HepG2 (cell line): ENCODE measurements around the gene TPRX1. TPM values are rescaled to one million over a fixed set of nuclear protein-coding genes. Genes with fewer than 3 reads are reported as not detected.

Experiments used
- E2F5 ChIP-seq: sonication (generic); formaldehyde crosslinking; conservative IDR thresholded peaks from 2 replicates; pipeline ENCODE4 v1.4.0; 2020; ENCODE audit warnings: missing genetic modification reagents
- FOXK1 ChIP-seq: sonication (generic); formaldehyde crosslinking; IDR thresholded peaks from 2 replicates; pipeline ENCODE4 v1.4.0; 2020; ENCODE audit warnings: low read depth, missing genetic modification reagents, borderline replicate concordance
- GRHL1 ChIP-seq: sonication (generic); formaldehyde crosslinking; conservative IDR thresholded peaks from 2 replicates; pipeline ENCODE4 v1.8.0; 2022; ENCODE audit warnings: missing genetic modification reagents
- HNF4A ChIP-seq: sonication (generic); formaldehyde crosslinking; IDR thresholded peaks from 2 replicates; pipeline ENCODE4 v1.4.0; 2020; ENCODE audit warnings: missing genetic modification reagents
- HOXA7 ChIP-seq: sonication (generic); formaldehyde crosslinking; IDR thresholded peaks from 2 replicates; pipeline ENCODE4 v1.8.1; 2022; ENCODE audit warnings: mild to moderate bottlenecking, missing genetic modification reagents, moderate library complexity
- NR2F6 ChIP-seq, 2 experiments: IDR thresholded peaks; 2 replicates each; pipeline ENCODE4 v1.6.1; 2016; ENCODE audit warnings: antibody characterized with exemption in 1 of 2, mild to moderate bottlenecking in 1 of 2
- PATZ1 ChIP-seq: sonication (generic); formaldehyde crosslinking; IDR thresholded peaks from 2 replicates; pipeline ENCODE4 v1.4.0; 2020; ENCODE audit warnings: missing genetic modification reagents
- RBAK ChIP-seq: sonication (generic); formaldehyde crosslinking; IDR thresholded peaks from 2 replicates; pipeline ENCODE4 v1.5.1; 2020; ENCODE audit warnings: mild to moderate bottlenecking, missing genetic modification reagents
- ZBTB4 ChIP-seq: sonication (generic); formaldehyde crosslinking; IDR thresholded peaks from 2 replicates; pipeline ENCODE4 v1.4.0; 2020; ENCODE audit warnings: missing genetic modification reagents, mild to moderate bottlenecking, borderline replicate concordance
- ZNF3 ChIP-seq: IDR thresholded peaks from 2 replicates; pipeline ENCODE4 v1.7.0; 2017; ENCODE audit warnings: inconsistent platforms
- ZNF562 ChIP-seq: sonication (generic); formaldehyde crosslinking; IDR thresholded peaks from 2 replicates; pipeline ENCODE4 v1.8.0; 2022; ENCODE audit warnings: missing genetic modification reagents, borderline replicate concordance
- ZNF580 ChIP-seq: IDR thresholded peaks from 2 replicates; pipeline ENCODE4 v1.6.1; 2016; ENCODE audit warnings: low read depth, borderline replicate concordance
- ZNF646 ChIP-seq: sonication (generic); formaldehyde crosslinking; IDR thresholded peaks from 2 replicates; pipeline ENCODE4 v1.9.0; 2021; ENCODE audit warnings: mild to moderate bottlenecking, missing genetic modification reagents
- polyA plus RNA-seq, 8 experiments: library from polyadenylated mRNA; depleted of rRNA in 3 of 8; stranded (reverse) in 7 of 8; unstranded in 1 of 8; fragments of >200 nt; fragmentation: Illumina TruSeq in 4 of 8; extraction: Trizol in 4 of 8; gene quantifications; 2 replicates each; pipeline versions ENCODE4 v1.2.1 to v1.2.3, GENCODE V29; 2011 to 2016; ENCODE audit warnings: low read depth in 4 of 8, missing spikeins in 1 of 8, mixed read lengths in 1 of 8; ENCODE audit not compliant: insufficient read depth in 1 of 8
- total RNA-seq, 5 experiments: library from RNA; depleted of rRNA; stranded (reverse); fragments of >200 nt; fragmentation: Illumina TruSeq; extraction: Trizol; gene quantifications; 2 replicates each; pipeline ENCODE4 v1.2.3, GENCODE V29; 2016; ENCODE audit warnings: low read depth in 1 of 5

Gene TPRX1
- total and polyA plus RNA-seq, 2 of the 13 experiments (the other 11 are each of a cell fraction or from before 2014, with no cell fraction given), result not detected

- TF ChIP-seq ZBTB4 (CRISPR knock-in tag) (no peak), ZNF562 (CRISPR knock-in tag) (no peak), NR2F6 (IDR thresholded peaks at IDR 0.05) (peak; percentile 81), NR2F6 (CRISPR knock-in tag; IDR thresholded peaks at IDR 0.05) (no peak), ZNF580 (CRISPR knock-in tag) (no peak), RBAK (CRISPR knock-in tag) (no peak), E2F5 (CRISPR knock-in tag) (no peak), HOXA7 (no peak), HNF4A (CRISPR knock-in tag) (peak; percentile 45; the same call in 1 of the 2 replicates), GRHL1 (CRISPR knock-in tag) (no peak), PATZ1 (CRISPR knock-in tag) (no peak), ZNF646 (CRISPR knock-in tag) (no peak), FOXK1 (CRISPR knock-in tag) (no peak), ZNF3 (CRISPR knock-in tag) (no peak)
These were observed 46.5 kb downstream of the TPRX1 start (continued) for GRCh38 chr19:47757617-47758442.
